LNCaP clone FGC (cell line): ENCODE measurements around the gene USH2A.
"Not testable (repeated sequence)": the region's sequence is repeated elsewhere in the genome, so short reads cannot be mapped to it uniquely, and the experiment has no call there.

Source experiments
- DNase-seq: peaks from one replicate; pipeline ENCODE4 v3.0.0-alpha.2; 2011; ENCODE audit warnings: low read depth
- H3K4me3 ChIP-seq: 2 replicates; pipeline ENCODE4 v1.5.1; 2011; ENCODE audit warnings: mild to moderate bottlenecking, low read depth, low read length, control low read depth
- CTCF ChIP-seq: IDR thresholded peaks from 2 replicates; pipeline ENCODE4 v1.5.1; 2012; ENCODE audit warnings: mild to moderate bottlenecking; ENCODE audit not compliant: control insufficient read depth, insufficient read depth; ENCODE audit errors: extremely low read depth

USH2A gene

DNA sequence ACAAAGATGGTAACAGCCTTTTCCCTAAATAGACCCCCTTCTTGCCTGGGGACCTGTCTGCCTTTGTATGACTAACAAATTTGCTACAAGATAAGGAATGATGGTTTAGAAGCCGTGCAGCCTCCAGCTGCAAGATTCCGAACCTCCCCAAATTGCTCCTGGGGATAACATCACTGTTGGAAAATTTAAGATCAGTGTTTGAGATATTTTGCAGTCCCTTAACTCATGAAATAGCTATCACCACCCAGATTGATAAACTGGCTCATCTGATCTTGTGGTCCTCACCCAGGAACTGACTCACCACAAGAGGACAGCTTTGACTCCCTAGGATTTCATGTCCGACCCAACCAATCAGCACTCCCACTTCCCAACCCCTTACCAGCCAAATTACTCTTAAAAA is 254.7 kb downstream of the USH2A start:
- H3K4me3 ChIP-seq, result no peak overlapping the region

DNA sequence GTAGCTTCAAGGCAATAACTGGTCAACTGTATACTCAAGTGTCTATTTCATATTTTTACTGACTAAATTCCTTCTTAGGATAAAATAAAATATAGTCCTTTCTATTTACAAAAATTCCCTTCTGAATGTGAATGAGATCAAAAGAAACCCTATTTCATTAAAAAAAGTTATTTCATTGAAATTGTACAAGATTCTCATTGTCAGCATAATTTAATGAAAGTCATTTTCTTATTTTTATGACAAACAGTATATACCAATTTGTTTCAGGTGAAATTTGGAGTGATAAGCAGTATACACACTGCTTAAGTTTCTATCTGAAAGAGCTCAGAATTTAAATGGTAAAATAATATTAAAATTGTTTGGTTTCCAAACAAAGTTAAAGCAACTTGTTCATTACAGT is 269.2 kb downstream of the USH2A start:
- H3K4me3 ChIP-seq, result no peak overlapping the region
- DNase-seq, result no peak
- TF ChIP-seq CTCF, result no peak

More for the DNA sequence above, 254.7 kb downstream of the USH2A start:
- TF ChIP-seq CTCF, result no peak
- no peak for DNase-seq

DNA sequence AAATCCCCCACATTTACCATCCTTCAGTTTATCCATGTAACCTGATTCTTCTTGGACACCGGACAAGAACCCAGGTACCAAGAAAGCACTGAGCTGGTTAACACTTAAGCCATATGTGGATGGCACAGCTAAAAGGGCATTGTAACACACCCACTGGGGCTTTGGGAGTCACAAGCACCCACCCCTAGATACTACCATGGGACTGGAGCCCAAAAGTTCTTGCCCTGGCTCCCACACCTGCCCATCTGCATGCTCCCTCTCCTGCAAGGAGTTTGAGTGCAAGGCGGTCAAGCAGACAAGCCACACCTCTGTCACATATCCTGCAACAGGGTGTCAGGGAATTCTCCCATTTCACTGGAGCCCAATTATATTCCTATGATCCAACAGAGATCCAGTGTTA is 270.1 kb downstream of the USH2A start:
- no peak for DNase-seq
- no peak overlapping the region for H3K4me3 ChIP-seq
- TF ChIP-seq CTCF, result no peak

DNA sequence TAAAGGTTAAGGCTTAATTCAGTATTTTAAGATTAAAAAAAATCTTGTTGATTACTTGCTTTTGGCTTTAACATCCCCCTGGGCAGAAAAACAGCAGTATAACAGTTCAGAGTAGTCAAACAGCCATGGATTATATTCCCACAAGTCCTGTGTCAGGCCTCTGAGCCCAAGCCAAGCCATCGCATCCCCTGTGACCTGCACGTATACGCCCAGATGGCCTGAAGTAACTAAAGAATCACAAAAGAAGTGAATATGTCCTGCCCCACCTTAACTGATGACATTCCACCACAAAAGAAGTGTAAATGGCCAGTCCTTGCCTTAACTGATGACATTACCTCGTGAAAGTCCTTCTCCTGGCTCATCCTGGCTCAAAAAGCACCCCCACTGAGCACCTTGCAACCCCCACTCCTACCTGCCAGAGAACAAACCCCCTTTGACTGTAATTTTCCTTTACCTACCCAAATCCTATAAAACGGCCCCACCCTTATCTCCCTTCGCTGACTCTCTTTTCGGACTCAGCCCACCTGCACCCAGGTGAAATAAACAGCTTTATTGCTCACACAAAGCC is 277.7 kb downstream of the USH2A start:
- not testable (repeated sequence) for H3K4me3 ChIP-seq, DNase-seq

- H3K4me3 ChIP-seq, result no peak overlapping the region
- no peak for TF ChIP-seq CTCF
- no peak for DNase-seq
Observed at GRCh38 chr1:216144661-216145450, 278.4 kb downstream of the USH2A start.

- H3K4me3 ChIP-seq, result no peak overlapping the region
- no peak for DNase-seq
- no peak for TF ChIP-seq CTCF
Observed at GRCh38 chr1:216142921-216143320, 280.3 kb downstream of the USH2A start.

DNA sequence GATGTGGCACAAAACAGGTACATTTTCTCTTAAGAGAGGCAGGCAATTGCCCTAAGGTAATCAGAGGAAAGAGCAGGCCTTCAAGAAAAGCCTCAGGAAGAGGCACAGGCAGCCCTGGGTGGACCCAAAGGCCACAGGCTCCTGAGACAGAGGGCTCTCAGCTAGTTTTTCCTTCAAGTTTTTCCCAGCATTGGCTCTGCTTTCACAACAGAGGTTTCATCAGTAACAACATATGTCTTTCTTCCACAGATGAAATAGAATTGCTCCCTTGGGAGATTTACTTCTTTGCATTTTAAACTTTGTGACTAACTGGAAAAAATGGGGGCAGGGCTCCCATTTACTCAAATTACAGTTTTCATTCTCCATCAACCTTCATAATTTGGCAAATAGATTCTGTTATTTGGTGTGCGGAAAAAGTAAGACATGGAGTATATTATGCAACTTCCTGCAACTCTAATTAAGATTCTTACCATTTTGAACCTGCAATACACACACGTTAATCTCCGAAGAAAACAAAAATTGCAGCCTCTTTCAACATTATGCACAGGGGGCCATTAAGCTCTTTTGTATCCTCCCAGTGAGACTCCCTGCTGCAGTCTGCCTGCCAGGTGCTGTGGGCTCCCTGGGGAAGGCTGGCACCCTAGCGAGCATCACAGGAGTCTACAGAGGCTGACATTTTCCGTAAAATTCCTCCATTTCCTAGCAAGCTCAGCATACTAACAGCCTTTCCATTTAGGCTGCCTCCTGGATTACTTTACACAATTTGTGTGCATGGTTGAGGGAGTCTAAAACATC is 282.3 kb downstream of the USH2A start:
- no peak for TF ChIP-seq CTCF
- no peak overlapping the region for H3K4me3 ChIP-seq
- no peak for DNase-seq
